COR-L47 (cell line): ENCODE results near the gene AGMAT.

Experiments used
- DNase-seq: peaks from one replicate; lab custom pipeline; 2025; lab: John Stamatoyannopoulos, UW

Gene AGMAT

DNA sequence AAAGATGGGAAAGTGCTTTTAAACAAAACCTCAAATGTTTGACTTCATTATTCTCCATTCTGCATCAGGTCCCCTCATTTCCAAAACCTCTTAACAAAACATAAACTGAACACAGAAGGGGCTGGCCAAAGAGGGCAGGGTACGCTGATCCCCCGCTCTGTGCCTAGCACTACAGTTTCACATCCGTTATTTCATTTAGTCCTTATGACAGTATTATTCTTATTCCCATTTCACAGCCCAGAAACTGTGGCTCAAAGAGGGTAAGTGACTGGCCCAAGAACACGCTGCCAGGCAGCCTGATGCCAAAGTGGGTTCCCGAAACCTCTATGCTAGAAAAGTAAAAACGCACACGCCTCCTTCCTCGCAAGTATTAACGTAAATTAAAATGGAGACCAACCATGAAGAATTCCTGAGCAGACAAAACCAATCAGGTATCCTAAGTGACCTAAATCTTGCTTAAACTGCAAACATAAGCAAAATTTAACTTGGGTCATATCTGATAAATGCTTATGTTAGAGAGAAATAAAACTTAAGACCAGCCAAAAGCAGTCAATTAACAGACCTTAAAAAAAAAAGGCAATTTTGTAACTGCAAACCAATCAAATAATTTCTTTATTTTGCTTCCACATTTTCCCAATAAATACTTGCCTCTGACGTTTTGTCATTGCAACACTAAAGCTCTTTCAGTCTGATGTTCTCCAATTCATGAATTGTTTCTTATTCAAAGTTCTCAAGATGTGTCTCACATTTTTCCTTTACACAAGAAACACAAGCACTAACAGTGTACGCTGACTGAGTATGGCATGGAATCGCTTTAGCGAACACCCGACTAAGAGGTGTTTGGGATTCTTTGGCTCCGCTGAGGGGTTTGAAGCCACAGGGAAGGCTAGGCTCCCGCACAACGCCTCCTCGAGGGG lies 61.5 kb downstream of the AGMAT start:
- DNase-seq, result no peak

DNA sequence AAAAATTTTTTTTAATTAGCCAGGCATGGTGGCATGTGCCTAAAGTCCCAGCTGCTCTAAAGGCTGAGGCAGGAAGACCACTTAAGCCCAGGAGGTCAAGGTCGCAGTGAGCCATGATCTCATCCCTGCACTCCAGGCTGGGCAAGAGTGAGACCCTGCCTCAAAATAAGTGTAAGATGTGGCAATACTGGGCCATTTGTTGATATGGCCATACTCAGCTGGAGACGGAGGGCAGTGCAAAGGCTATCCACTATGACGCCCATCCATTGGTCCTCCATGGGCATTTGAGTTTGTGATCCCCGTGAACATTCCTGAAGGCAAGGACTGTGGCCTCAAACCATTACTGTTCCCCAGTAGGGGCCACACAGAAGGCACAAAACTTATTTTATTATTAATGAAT lies 62.3 kb downstream of the AGMAT start:
- DNase-seq, result no peak
